ENCODE measurements around the gene DLGAP4.

Gene DLGAP4

DNA sequence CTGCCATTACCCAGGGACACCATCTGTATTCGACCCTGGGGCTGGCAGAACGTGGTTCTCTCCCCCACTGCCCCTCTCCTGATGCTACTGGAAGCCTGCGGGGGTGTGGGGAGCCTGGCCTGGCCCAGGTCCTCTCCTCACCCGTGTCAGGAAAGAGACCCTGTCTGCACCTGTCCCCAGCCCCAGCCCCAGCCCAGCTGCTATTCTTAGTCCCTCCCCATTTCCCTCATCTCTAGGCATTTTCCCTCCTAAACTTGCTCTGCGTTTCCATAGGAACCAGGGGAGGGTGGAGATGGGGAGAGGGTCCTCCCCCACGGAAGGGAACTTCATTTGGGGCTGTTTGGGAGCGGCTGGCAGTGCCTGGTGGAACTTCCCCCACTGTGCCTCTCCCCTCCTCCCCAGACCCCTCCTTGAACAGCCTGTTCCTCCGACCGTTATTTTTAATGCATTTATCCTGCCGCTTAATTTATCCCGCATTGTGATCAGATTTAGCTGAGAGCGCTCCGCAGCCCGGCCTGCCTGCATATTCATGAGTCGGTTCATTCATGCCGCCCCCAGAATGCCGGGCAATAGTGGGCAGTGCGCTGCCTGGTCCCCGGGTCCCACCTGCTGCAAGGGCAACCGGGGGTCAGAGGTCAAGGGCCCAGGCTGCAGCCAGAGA, 31.8 kb upstream of the DLGAP4 start:
- no peak for FAIRE-seq
- DNase-seq (ENCODE audit: insufficient read length, low spot score) = no peak

- no peak for DNase-seq (ENCODE audit: insufficient read length, low spot score)
- no peak for FAIRE-seq
Measured at GRCh38 chr20:36275011-36275410, 31.1 kb upstream of the DLGAP4 start.

GRCh38 chr20:36275441-36276189, 30.5 kb upstream of the DLGAP4 start:
- DNase-seq (ENCODE audit: insufficient read length, low spot score) = no peak
- no peak for FAIRE-seq

- DNase-seq (ENCODE audit: insufficient read length, low spot score) (no peak), FAIRE-seq (no peak)
Measured at GRCh38 chr20:36277546-36277945, 28.6 kb upstream of the DLGAP4 start.

DNA sequence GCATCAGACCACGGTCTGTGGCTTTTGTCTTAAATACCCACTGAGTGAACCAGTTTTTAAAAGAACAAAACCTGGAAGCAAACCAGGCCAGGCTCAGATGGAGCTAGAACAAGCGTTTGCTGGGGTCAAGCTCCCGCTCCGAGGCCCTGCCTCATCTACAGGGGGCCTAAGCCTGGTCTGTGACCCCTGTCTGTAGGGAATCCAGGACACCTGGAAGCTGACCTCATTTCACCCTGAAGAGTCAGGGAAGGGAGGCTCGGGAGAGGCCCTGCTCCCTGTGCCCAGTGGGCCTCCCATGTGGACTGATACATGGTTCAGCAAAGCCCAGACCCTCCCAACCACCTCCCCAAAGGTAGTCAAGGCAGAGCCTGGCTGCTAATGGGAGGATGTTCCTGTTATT, 26.8 kb upstream of the DLGAP4 start:
- FAIRE-seq (no peak), DNase-seq (ENCODE audit: insufficient read length, low spot score) (no peak)

DNA sequence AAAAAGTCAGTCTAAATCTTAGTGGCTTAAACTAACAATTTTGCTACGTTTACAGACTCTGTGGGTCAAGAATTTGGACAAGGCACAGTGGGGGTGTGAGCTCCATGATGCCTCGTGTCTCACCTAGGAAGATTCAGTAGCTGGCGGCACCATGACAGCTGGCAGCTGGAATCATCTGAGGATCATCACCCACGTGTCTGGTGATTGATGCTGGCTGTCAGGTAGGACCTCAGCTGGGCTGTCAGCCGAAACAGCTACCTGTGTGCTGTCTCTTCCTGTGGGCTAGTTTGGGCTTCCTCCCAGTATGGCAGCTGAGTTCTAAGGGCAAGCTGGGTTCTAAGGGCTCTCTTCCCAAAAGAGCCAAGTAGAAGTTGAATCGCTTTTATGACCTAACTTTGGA, 26.4 kb upstream of the DLGAP4 start:
- DNase-seq (ENCODE audit: insufficient read length, low spot score) (no peak), FAIRE-seq (no peak)

DNA sequence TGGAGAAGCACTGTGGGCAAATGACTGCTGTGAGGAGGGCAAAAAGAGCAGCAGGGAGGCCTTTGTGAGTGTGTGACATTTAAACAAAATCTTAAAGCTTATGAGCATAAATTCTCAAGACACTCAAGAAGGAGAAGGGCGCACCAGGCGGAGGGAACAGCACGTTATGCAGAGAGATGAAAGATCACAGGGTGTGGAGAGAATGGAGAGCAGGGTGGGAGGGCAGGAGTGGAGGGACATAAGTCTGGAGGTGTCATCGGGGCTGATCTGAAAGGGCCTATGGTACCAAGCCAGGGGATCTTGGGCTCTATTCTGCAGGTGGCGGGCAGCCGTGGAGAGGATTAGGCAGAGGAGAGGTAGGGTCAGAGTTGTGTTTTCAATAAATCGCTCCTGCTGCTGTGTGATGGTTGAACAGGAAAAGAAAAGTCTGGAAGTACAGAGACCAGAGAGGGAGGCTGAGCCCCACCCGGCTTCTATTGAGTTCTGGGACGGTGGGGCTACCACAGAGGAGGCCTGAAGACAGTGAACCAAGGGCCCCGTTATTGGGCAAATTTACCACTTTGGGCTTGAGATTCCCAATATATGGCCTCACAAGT, 24.3 kb upstream of the DLGAP4 start:
- DNase-seq (ENCODE audit: insufficient read length, low spot score) (no peak), FAIRE-seq (no peak)

DNA sequence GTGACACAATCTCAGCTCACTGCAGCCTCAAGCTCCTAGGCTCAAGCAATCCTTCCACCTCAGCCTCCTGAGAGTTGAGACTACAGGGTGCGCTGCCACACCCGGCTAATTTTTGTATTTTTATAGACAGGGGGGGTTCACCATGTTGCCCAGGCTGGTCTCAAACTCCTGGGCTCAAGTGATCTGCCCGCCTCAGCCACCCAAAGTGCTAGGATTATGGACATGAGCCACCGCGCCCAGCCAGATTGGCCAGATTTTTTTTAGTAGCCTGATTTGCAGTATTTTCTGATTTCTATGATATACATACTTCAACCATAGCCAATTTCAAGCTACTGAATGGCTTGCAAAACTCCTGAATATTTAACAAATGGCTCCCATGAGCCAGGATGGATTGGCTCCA, 21.4 kb upstream of the DLGAP4 start:
- DNase-seq (ENCODE audit: insufficient read length, low spot score) (no peak), FAIRE-seq (no peak)

DNA sequence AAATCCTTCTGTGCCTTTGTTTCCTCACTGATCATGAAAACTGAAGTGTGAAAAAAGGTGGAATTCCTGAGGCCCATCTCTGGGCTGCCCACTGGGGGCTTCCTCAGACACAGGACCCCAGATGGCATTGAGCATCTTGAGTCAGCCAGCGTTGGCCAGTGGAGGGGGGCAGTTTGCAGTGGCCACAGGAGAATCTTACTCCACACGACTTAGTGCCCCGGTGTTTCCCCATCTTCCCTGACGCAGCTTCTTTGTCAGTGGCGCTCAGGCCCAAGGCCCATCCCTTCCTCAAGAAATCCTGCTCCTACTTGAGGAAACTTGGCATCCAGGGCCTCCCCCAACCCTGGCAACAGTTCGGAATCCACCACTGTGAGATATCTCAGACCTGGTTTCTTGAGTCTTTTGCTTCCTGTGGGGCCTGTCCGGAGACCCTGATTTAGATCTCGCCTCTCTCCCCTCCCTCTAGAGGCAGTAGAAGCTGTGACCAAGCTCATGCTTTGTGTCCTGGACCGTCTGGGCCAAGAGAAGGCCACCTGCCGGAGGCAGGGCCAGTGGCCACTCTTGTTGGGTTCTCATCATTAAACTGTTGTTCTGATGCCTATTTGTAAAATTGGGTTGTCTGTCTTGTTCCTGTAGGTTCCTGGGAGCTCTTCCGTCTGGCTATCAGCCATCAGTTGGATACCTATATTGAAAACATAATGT, 20.2 kb upstream of the DLGAP4 start:
- DNase-seq (ENCODE audit: insufficient read length, low spot score) = no peak
- no peak for FAIRE-seq

GRCh38 chr20:36297656-36298055, 8.5 kb upstream of the DLGAP4 start:
- DNase-seq (ENCODE audit: insufficient read length, low spot score) (no peak), FAIRE-seq (no peak)

DNA sequence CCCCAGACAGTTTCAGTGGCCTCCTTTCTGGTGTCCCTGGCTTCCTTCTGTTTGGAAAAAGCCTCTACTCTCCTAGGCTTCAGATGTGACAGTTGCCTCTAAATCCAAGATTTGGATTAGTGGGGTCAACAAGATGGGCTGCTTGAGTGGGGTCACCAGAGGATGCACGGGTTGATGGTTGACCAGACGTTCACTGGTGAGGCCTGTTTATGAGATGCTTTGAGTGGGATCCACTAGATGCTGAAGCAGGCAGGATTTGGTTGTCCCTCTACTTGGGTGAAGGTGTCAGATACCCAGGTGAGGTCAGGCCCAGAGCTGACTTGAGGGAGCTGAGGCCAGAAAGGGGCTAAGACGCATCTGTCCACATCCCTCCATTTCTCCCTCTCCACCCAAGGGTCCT, 8.1 kb upstream of the DLGAP4 start:
- no peak for DNase-seq (ENCODE audit: insufficient read length, low spot score)
- FAIRE-seq = no peak

DNA sequence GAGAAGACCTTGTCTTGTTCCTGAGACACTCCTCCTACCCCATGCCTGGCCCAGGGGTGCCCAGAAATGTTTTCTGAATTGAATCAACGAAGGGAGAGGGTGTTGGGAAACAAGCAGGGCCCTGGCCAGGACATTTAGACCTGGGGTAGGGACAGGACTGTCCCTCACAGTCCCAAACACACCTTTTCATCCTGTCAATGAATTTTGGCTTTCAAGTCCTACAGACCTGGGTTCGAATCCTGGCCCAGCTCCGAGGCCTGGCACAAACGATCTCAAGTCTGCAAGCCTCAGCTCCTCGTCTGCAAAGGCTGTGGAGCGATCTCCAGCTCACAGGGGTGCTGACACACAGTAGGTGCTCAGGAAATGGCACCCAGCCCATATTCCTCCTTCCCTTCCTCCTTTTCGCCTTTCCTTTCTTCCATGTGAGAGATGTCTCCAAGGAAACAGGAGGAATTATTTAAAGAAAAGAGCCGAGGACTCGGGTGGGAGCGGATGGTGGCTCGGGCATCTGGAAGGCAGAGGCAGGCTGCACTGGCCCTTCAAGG, 7.3 kb upstream of the DLGAP4 start:
- no peak for FAIRE-seq
- no peak for DNase-seq (ENCODE audit: insufficient read length, low spot score)

- FAIRE-seq (no peak), DNase-seq (ENCODE audit: insufficient read length, low spot score) (no peak)
Measured at GRCh38 chr20:36299459-36299858, 6.7 kb upstream of the DLGAP4 start.

GRCh38 chr20:36301359-36302119, 4.6 kb upstream of the DLGAP4 start:
- FAIRE-seq (no peak), DNase-seq (ENCODE audit: insufficient read length, low spot score) (no peak)

DNA sequence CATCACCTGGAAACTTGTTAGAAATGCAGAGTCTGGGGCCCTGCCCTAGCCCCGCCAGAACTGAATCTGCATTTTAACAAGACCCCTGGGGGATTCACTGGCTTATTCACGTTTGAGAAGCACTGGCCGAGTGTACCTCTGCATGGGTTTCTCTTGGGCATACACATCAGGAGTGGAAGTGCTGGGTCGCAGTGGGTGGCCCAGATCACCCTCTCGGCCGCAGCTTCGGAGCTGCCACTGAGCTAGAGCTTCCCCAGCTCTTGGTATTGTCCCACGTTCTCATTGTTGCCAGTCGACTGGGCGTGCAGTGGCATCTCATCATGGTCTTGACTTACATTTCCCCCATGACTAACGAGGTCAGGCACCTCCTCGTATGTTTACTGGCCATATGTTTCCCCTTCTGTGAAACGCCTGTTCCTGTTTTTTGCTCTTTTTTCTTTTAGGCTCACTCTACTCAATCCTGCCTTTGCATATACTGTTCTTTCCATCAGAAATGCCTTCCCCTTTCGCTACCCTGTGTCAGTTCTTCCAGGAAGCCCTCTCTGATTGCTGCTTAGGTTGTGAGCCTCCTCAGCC, 3.0 kb upstream of the DLGAP4 start:
- DNase-seq (ENCODE audit: insufficient read length, low spot score) (no peak), FAIRE-seq (no peak)

GRCh38 chr20:36303831-36304230, 2.3 kb upstream of the DLGAP4 start:
- FAIRE-seq = no peak
- no peak for DNase-seq (ENCODE audit: insufficient read length, low spot score)

DNA sequence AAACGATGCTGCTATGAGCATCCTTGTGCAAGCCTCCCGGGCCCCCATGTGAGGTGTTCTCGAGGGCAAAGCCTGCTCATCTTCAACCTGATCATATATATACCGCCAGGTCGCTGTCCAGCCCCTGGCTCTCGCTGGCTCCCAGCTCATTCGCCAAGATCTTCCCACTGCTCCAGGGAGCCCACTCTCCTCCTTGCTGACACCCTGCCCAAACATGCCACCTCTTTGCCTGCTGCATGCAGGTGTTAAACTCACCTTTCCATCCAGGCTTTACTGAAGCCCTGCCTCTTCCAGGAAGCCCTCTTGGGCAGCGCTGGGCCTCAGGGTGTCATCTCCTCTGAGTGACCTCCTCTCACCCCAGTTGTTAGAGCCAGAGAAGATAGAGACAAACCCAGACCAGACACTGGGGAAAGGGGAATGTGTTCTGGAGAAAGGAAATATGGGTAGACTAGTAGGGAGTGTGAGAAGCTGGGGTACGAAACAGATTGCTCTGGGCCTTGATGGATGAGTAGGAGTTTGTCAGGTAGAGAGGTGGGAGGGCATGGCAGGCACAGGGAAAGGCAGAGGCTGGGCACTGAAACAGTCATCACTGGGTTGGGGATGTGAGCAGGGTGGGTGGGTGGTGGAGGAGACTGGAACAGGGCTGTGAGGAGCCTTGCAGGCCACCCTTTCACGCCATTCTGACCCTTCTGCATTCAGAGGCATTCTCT, 1.2 kb upstream of the DLGAP4 start:
- no peak for DNase-seq (ENCODE audit: insufficient read length, low spot score)
- no peak for FAIRE-seq

GRCh38 chr20:36306553-36307411, 643 bp downstream of the DLGAP4 start:
- DNase-seq (ENCODE audit: insufficient read length, low spot score) (no peak), FAIRE-seq (no peak)
